ENCODE measurements around the gene PCP4. TPM values are rescaled to one million over a fixed set of nuclear protein-coding genes. Genes with fewer than 3 reads are reported as not detected.

PCP4 gene
- total RNA-seq, 1 donor from 2014 or later = not detected

GRCh38 chr21:39863111-39863510 lies 4.1 kb upstream of the PCP4 start:
- H3K9me3 Mint-ChIP-seq (ENCODE audit: low read depth) = peaks cover 10% of the 10 kb centered on the region
- no peaks in the 10 kb centered on the region for H3K4me1 Mint-ChIP-seq (ENCODE audit: low read depth)
- H3K27me3 Mint-ChIP-seq (ENCODE audit: low read depth) = peaks cover 13% of the 10 kb centered on the region
- no peak overlapping the region for H3K27ac Mint-ChIP-seq (ENCODE audit: unreplicated experiment)
- TF ChIP-seq CTCF (IDR thresholded peaks at IDR 0.05) = no peak
- no peak for DNase-seq (ENCODE audit: low spot score)
- no peak overlapping the region for H3K4me3 Mint-ChIP-seq (ENCODE audit: unreplicated experiment)
- no peaks in the 10 kb centered on the region for H3K36me3 Mint-ChIP-seq (ENCODE audit: low read depth)

GRCh38 chr21:39866093-39866492 lies 1.1 kb upstream of the PCP4 start:
- no peak overlapping the region for H3K27ac Mint-ChIP-seq (ENCODE audit: unreplicated experiment)
- H3K9me3 Mint-ChIP-seq (ENCODE audit: low read depth) = no peaks in the 10 kb centered on the region
- no peaks in the 10 kb centered on the region for H3K4me1 Mint-ChIP-seq (ENCODE audit: low read depth)
- H3K4me3 Mint-ChIP-seq (ENCODE audit: unreplicated experiment) = no peak overlapping the region
- TF ChIP-seq CTCF (IDR thresholded peaks at IDR 0.05) = no peak
- no peak for DNase-seq (ENCODE audit: low spot score)
- H3K36me3 Mint-ChIP-seq (ENCODE audit: low read depth) = no peaks in the 10 kb centered on the region
- peaks cover 30% of the 10 kb centered on the region for H3K27me3 Mint-ChIP-seq (ENCODE audit: low read depth)

DNA sequence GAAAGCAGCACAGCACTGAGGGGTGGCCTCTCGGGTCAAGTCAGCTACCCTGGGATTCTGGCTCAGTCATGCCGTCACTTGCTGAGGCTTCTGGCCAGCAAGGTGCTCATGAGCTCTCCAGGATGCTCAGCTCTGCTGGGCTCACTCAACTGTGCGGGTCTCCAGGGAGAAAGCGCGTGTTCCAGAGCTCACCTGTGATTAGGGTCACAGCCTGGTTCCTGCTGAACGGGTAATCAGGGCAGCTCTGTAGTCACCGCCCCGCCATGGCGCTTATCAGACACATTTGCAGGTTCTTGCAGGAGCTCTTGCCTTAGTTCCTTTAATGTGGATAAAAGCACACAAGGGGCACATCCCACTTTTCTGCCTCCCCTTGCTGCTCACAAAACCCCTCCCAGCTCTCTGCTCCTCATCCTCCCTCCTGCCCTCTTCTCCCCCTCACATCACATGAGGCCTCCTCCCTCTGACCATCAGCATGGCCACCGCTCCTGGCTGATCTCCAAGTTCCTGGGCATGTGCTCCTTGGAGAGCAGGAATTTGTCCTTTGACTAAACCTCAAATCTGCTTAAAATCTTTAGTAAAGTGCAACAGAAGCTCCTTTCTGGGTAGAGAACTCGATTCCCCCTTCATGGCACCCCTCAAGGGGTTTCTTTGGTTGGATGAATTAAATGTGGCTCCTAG lies 2.0 kb downstream of the PCP4 start:
- Mint-ChIP-seq H3K4me3 (ENCODE audit: unreplicated experiment) (no peak overlapping the region), H3K27ac (ENCODE audit: unreplicated experiment) (no peak overlapping the region)

GRCh38 chr21:39873687-39874086 lies 6.4 kb downstream of the PCP4 start:
- no peak for TF ChIP-seq CTCF (IDR thresholded peaks at IDR 0.05)
- DNase-seq (ENCODE audit: low spot score) = no peak
- Mint-ChIP-seq H3K27me3 (ENCODE audit: low read depth) (peaks cover 14% of the 10 kb centered on the region), H3K4me3 (ENCODE audit: unreplicated experiment) (no peak overlapping the region), H3K4me1 (ENCODE audit: low read depth) (no peaks in the 10 kb centered on the region), H3K36me3 (ENCODE audit: low read depth) (no peaks in the 10 kb centered on the region), H3K9me3 (ENCODE audit: low read depth) (no peaks in the 10 kb centered on the region), H3K27ac (ENCODE audit: unreplicated experiment) (no peak overlapping the region)

More for the DNA sequence above, 2.0 kb downstream of the PCP4 start:
- Mint-ChIP-seq H3K27me3 (ENCODE audit: low read depth) (peaks cover 33% of the 10 kb centered on the region), H3K4me1 (ENCODE audit: low read depth) (no peaks in the 10 kb centered on the region), H3K36me3 (ENCODE audit: low read depth) (no peaks in the 10 kb centered on the region), H3K9me3 (ENCODE audit: low read depth) (no peaks in the 10 kb centered on the region)
- no peak for DNase-seq (ENCODE audit: low spot score)
- TF ChIP-seq CTCF (IDR thresholded peaks at IDR 0.05) = no peak

DNA sequence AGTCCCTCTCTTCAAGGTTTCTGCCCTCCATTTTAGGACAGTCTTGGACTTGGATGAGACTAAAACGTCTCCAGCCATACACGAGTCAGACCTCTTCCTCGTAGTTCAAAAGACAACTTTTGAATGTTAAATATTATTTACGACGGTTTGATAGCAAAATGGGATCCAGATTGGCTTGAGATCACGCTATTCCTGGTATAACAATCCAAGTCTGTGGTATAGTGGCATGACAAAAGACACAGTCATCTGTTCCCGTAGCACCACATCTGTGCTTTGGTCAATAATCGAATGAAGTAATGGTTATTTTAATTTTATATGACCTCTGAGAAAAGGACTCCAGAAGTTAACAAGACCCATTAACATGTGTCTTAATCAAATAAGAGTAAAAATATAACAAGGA lies 7.0 kb downstream of the PCP4 start:
- Mint-ChIP-seq H3K27ac (ENCODE audit: unreplicated experiment) (no peak overlapping the region), H3K4me1 (ENCODE audit: low read depth) (no peaks in the 10 kb centered on the region), H3K27me3 (ENCODE audit: low read depth) (peaks cover 13% of the 10 kb centered on the region), H3K36me3 (ENCODE audit: low read depth) (no peaks in the 10 kb centered on the region), H3K4me3 (ENCODE audit: unreplicated experiment) (no peak overlapping the region), H3K9me3 (ENCODE audit: low read depth) (no peaks in the 10 kb centered on the region)
- TF ChIP-seq CTCF (IDR thresholded peaks at IDR 0.05) = no peak
- no peak for DNase-seq (ENCODE audit: low spot score)

Measured in chondrocyte (in vitro differentiated cells).